ENCODE measurements around the gene BHLHE40. TPM values are rescaled to one million over a fixed set of nuclear protein-coding genes. Genes with fewer than 3 reads are reported as not detected.

The BHLHE40 gene
- total RNA-seq, 3 donors from 2014 or later, result 13.8 to 177 (median 135) TPM

- Histone ChIP-seq H3K9me3 (no peaks in the 10 kb centered on the region), H3K4me1 (peaks cover 4 to 6% of the 10 kb centered on the region in 2 donors), H3K27me3 (no peaks in the 10 kb centered on the region), H3K36me3 (no peaks in the 10 kb centered on the region), H3K4me3 (no peak overlapping the region), H3K27ac (no peak overlapping the region)
- intact Hi-C loops (cut with DNase I; ENCODE audit: low total_unique reads), result no loop called here
- TF ChIP-seq CTCF (IDR thresholded peaks at IDR 0.05) (no peak), POLR2A (IDR thresholded peaks at IDR 0.05) (no peak), POLR2AphosphoS5 (IDR thresholded peaks at IDR 0.05) (no peak)
- no peak for DNase-seq (ENCODE audit: low spot score in 2 of 2)
Observed at GRCh38 chr3:4992118-4992517, 12.9 kb downstream of the BHLHE40 start.

GRCh38 chr3:4993276-4994143, 14.3 kb downstream of the BHLHE40 start:
- DNase-seq (ENCODE audit: low spot score in 2 of 2), result peak in 1 of 2 donors; percentile 10
- no peaks in the 10 kb centered on the region for H3K27me3 ChIP-seq
- TF ChIP-seq POLR2A (IDR thresholded peaks at IDR 0.05) (no peak), POLR2AphosphoS5 (IDR thresholded peaks at IDR 0.05) (no peak), CTCF (IDR thresholded peaks at IDR 0.05) (no peak)
- H3K4me3 ChIP-seq, result no peak overlapping the region
- H3K27ac ChIP-seq, result peak overlapping the region in 1 of 2 donors; percentile 90
- intact Hi-C loops (cut with DNase I; ENCODE audit: low total_unique reads), result no loop called here
- H3K4me1 ChIP-seq, result peaks cover 4 to 6% of the 10 kb centered on the region in 2 donors
- H3K36me3 ChIP-seq, result no peaks in the 10 kb centered on the region
- no peaks in the 10 kb centered on the region for H3K9me3 ChIP-seq

GRCh38 chr3:4994144-4994730, 15.0 kb downstream of the BHLHE40 start:
- H3K9me3 ChIP-seq, result no peaks in the 10 kb centered on the region
- H3K27me3 ChIP-seq, result no peaks in the 10 kb centered on the region
- no peaks in the 10 kb centered on the region for H3K36me3 ChIP-seq
- no peak overlapping the region for H3K4me3 ChIP-seq
- peak overlapping the region; percentile 90 for H3K27ac ChIP-seq
- intact Hi-C loops (cut with DNase I; ENCODE audit: low total_unique reads), result no loop called here
- peak in 1 of 2 donors; percentile 1 for DNase-seq (ENCODE audit: low spot score in 2 of 2)
- H3K4me1 ChIP-seq, result peaks cover 4 to 6% of the 10 kb centered on the region in 2 donors
- no peak for TF ChIP-seq POLR2AphosphoS5 (IDR thresholded peaks at IDR 0.05)

- Histone ChIP-seq H3K9me3 (no peaks in the 10 kb centered on the region), H3K4me1 (peaks cover 4 to 6% of the 10 kb centered on the region in 2 donors), H3K27ac (peak overlapping the region; percentile 90), H3K27me3 (no peaks in the 10 kb centered on the region), H3K36me3 (no peaks in the 10 kb centered on the region), H3K4me3 (no peak overlapping the region)
- TF ChIP-seq POLR2A (IDR thresholded peaks at IDR 0.05) (no peak), POLR2AphosphoS5 (IDR thresholded peaks at IDR 0.05) (peak in 2 of 3 donors; percentile 68 to 76), CTCF (IDR thresholded peaks at IDR 0.05) (no peak)
- intact Hi-C loops (cut with DNase I; ENCODE audit: low total_unique reads), result no loop called here
- peak; percentile 75 to 90 for DNase-seq (ENCODE audit: low spot score in 2 of 2)
Observed at GRCh38 chr3:4994823-4995499, 15.7 kb downstream of the BHLHE40 start.

GRCh38 chr3:4995500-4996053, 16.3 kb downstream of the BHLHE40 start:
- Histone ChIP-seq H3K9me3 (no peaks in the 10 kb centered on the region), H3K27ac (peak overlapping the region; percentile 90), H3K36me3 (no peaks in the 10 kb centered on the region), H3K27me3 (no peaks in the 10 kb centered on the region), H3K4me1 (peaks cover 4 to 6% of the 10 kb centered on the region in 2 donors), H3K4me3 (no peak overlapping the region)
- intact Hi-C loops (cut with DNase I; ENCODE audit: low total_unique reads), result no loop called here
- no peak for DNase-seq (ENCODE audit: low spot score in 2 of 2)
- no peak for TF ChIP-seq CTCF (IDR thresholded peaks at IDR 0.05)
- TF ChIP-seq POLR2AphosphoS5 (IDR thresholded peaks at IDR 0.05), result no peak
- TF ChIP-seq POLR2A (IDR thresholded peaks at IDR 0.05), result no peak
